OCI-LY1 (cell line): ENCODE measurements around the gene ADARB2.

Experiments
- CTCF ChIP-seq: fragments of 200-600 bp; sonication (generic), shearing (Covaris generic); IDR thresholded peaks from 2 replicates; pipeline ENCODE4 v1.5.1; 2017; ENCODE audit warnings: mild to moderate bottlenecking, antibody characterized with exemption, low read length, moderate library complexity, mixed read lengths
- EZH2 ChIP-seq: fragments of 200-600 bp; sonication (generic), shearing (Covaris generic); IDR thresholded peaks from 2 replicates; pipeline ENCODE4 v1.8.0; 2017; ENCODE audit warnings: borderline replicate concordance, mixed run types, mild to moderate bottlenecking, antibody characterized with exemption, low read length, moderate library complexity, mixed read lengths

GRCh38 chr10:1661859-1662437 lies 75.4 kb downstream of the ADARB2 start:
- no peak for TF ChIP-seq CTCF
- TF ChIP-seq EZH2: no peak
